Measurements from ENCODE around the gene PNMA6A. TPM values are rescaled to one million over a fixed set of nuclear protein-coding genes. Genes with fewer than 3 reads are reported as not detected.
"Not testable (repeated sequence)": the region's sequence is repeated elsewhere in the genome, so short reads cannot be mapped to it uniquely, and the experiment has no call there.

Gene PNMA6A
- polyA plus RNA-seq, 1 donor = 11.9 TPM

DNA sequence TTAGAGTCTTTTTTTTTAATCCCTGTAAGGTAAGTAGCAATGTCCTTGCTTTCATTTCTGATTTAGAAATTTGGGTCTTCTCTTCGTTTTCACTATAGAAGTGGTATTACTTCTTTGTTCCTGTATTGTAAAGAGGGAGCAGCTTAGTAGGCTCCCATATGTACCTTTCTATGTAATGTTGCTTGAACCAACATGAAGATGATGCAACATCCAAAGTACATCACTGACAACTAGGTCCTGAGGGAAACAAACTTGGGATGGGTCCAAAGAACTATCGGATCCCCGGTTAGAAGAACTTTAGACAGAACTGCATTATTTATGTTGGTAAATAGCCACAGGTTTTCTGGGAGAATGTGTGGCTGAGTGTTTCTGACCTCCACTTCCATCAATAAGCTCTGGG lies 45.5 kb downstream of the PNMA6A start:
- H3K27me3 ChIP-seq (ENCODE audit: control insufficient read depth, insufficient read depth, low read length); H3K4me1 ChIP-seq (ENCODE audit: control insufficient read depth, insufficient read depth, low read length); H3K4me3 ChIP-seq (ENCODE audit: low read length); H3K36me3 ChIP-seq (ENCODE audit: control insufficient read depth, insufficient read depth, low read length); DNase-seq; H3K27ac ChIP-seq (ENCODE audit: low read length); H3K9me3 ChIP-seq (ENCODE audit: control insufficient read depth, low read depth, low read length): not testable (repeated sequence)
- WGBS (ENCODE audit: insufficient coverage, low lambda C conversion rate) = no CpG with 5 or more reads among the region's 3 CpGs

DNA sequence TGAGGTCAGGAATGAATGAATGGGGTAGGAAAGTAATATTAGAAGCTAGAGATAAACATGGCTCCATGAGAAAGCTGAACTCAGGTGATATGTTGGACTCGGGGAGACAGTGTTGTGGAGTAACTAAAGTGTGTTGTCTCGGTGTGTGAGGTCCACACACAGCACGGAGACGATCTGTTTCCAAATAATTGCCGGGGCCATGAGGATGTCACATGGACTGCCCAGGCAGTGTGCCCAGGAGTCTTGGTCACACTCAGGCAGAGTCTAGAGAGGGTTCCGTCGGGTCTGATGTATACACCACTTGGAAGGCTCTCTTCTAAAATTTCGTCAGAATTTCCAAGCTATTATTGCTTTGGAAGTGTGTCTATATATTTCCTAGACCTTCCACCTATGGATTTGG lies 48.0 kb downstream of the PNMA6A start:
- H3K36me3 ChIP-seq (ENCODE audit: control insufficient read depth, insufficient read depth, low read length); H3K4me3 ChIP-seq (ENCODE audit: low read length); H3K9me3 ChIP-seq (ENCODE audit: control insufficient read depth, low read depth, low read length); H3K27me3 ChIP-seq (ENCODE audit: control insufficient read depth, insufficient read depth, low read length); H3K4me1 ChIP-seq (ENCODE audit: control insufficient read depth, insufficient read depth, low read length); H3K27ac ChIP-seq (ENCODE audit: low read length); DNase-seq: not testable (repeated sequence)
- WGBS (ENCODE audit: insufficient coverage, low lambda C conversion rate) = no CpG with 5 or more reads among the region's 8 CpGs

DNA sequence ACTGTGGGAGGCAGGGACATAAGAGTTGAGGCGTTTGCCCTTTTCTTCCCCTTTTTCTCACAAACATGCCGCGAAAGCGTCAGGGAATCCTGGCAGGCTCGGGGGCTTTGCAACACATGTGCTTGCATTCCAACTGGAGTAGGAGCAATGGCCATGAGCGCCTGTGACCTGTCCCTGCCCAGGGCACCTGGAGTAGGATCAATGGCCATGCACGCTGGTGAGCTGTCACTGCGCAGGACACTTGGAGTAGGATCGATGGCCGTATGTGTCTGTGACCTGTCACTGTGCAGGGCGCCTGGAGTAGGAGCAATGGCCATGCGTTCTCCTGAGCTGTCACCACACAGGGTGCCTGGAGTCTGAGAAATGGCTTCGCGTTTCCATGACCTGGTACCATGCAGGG lies 51.2 kb downstream of the PNMA6A start:
- not testable (repeated sequence) for H3K9me3 ChIP-seq (ENCODE audit: control insufficient read depth, low read depth, low read length); H3K4me3 ChIP-seq (ENCODE audit: low read length); H3K4me1 ChIP-seq (ENCODE audit: control insufficient read depth, insufficient read depth, low read length); H3K36me3 ChIP-seq (ENCODE audit: control insufficient read depth, insufficient read depth, low read length); H3K27ac ChIP-seq (ENCODE audit: low read length); H3K27me3 ChIP-seq (ENCODE audit: control insufficient read depth, insufficient read depth, low read length); DNase-seq
- no CpG with 5 or more reads among the region's 14 CpGs for WGBS (ENCODE audit: insufficient coverage, low lambda C conversion rate)

Other genes with a start within 250 kb of the PNMA6A start
- 37.0 TPM for gene CETN2, start 241.7 kb upstream of the PNMA6A start, polyA plus RNA-seq
- gene NSDHL, start 241.4 kb upstream of the PNMA6A start, polyA plus RNA-seq = 19.7 TPM
- 4.4 TPM for gene ZNF185, start 174.4 kb upstream of the PNMA6A start, polyA plus RNA-seq
- gene PNMA5, start 78.3 kb upstream of the PNMA6A start, polyA plus RNA-seq = 0.69 TPM
- 65.1 TPM for gene PNMA3, start 16.0 kb upstream of the PNMA6A start, polyA plus RNA-seq
- not detected for gene MAGEA1, start 106.8 kb downstream of the PNMA6A start, polyA plus RNA-seq
- gene PNMA6F, start 249.3 kb downstream of the PNMA6A start, polyA plus RNA-seq = 0.01 TPM

All from large intestine (tissue), 3 donors.